HG03103 (cell line): Measurements from ENCODE around the gene TPK1.
"Not testable (repeated sequence)": the region's sequence is repeated elsewhere in the genome, so short reads cannot be mapped to it uniquely, and the experiment has no call there.

Experiments used
- ATAC-seq: cut with Tn5 transposase; IDR thresholded peaks from one replicate; pipeline ENCODE4 v1.9.1; 2021; ENCODE audit warnings: low read depth; ENCODE audit not compliant: unreplicated experiment

TPK1 gene

DNA sequence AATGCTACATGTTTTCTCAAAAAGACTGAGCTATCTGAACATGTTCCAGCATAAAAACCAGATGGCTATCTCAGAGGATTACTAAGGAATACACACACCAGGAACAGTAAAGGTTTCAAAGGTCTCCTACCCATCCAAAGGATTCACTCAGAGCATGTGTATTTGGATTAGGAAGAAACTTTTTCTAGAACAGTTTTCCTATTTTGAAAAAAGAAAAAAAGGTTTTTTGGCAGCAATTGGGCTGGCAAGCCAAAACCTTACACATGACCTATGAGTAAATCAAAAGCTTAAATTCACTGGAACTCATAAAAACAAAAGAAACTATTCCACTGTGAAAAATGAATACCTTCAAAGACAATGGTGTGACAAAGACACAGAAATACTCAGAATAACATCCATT, 9.6 kb downstream of the TPK1 start:
- no peak for ATAC-seq

DNA sequence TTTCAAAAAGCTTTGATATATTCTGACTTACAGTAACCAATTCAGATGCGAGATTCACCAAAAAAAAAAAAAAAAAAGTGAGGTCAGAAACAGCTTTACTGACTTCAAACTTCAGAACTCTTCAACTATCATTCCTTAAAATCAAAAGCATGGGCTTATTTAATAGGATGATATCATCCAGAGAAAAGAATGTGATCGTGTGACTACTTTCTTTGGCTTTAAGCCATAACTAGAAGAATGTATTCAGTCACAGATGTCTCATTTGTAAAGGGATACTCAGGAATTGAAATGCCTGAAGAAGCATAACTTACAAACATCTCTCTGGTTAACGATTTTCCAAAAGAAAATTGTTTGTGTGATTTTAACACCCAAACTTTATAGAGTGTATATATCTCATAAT, 11.5 kb downstream of the TPK1 start:
- no peak for ATAC-seq

GRCh38 chr7:144822223-144822622, 13.6 kb downstream of the TPK1 start:
- no peak for ATAC-seq

DNA sequence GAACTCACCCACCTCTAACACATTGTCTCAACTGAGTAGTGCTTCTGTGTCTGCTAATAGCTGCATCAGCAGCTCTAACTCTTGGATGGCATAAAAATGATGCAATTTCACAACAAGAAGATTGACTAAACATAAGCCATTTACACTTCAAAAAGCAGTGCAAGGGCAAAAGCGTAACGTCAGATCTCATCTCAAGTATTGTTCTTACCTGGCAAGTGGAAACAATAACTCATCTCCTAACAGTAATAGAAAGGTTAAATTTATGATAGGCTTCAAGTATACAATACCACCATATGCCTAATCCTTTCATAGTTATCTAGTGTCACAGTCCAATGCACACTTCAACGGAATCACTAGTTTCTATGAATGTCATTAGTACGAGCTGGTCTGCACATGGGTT, 14.8 kb downstream of the TPK1 start:
- peak; percentile 46 for ATAC-seq

DNA sequence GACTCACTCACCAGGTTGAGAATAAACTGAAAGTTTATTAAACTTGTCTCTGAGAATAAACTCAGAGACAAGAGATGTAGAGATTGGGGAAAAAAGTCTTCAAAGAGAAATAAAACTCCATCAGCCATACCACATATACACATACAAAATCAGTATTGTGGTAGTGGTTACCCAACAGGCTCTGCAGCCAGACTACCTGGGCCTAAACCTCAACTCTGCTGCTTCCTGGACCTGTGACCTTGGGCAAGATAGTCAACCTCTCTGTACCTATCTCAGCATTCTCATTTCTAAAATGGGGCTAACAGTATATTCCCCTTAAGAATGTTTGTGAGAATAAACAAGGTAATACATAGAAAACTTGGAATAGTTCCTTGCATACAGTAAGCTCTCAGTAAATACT, 15.3 kb downstream of the TPK1 start:
- ATAC-seq = no peak

DNA sequence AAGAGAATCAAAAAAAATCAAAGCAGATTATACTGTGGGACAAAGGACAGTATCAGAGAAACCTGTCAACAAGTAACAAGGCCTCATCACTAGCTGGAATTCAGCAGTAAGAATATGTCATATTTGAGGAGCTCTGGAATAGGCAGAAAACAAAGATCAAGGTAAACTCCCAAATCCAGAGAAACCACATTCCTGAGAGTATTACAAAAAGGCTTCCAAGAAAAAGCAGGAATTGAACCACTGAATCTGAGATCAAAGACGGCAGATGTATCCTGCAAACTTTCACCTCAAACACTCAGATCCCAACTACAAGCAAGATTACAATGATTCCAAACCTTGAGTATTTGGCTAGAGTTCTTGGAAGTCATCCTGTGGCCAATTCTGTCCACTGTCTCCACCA, 16.3 kb downstream of the TPK1 start:
- no peak for ATAC-seq

DNA sequence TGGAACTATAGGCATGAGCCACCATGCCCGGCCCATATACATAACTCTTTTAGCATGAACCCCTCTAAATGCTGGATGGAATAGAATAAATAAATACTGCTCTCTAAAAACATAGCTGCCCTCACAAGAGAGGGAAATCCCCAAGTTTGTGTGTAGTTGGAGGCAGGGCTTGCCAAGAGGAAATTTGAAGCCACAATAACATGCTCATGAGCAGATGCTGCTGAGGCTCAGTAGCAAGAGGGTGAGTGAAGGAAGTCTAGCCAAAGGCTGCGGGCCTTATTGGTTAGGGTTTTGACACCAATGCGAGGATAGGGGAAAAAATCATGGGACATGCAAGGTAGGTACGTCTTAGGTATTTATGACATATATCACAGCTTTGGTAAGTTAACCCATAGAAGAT, 17.3 kb downstream of the TPK1 start:
- peak; percentile 55 for ATAC-seq

GRCh38 chr7:144817001-144817400, 18.9 kb downstream of the TPK1 start:
- ATAC-seq = no peak

DNA sequence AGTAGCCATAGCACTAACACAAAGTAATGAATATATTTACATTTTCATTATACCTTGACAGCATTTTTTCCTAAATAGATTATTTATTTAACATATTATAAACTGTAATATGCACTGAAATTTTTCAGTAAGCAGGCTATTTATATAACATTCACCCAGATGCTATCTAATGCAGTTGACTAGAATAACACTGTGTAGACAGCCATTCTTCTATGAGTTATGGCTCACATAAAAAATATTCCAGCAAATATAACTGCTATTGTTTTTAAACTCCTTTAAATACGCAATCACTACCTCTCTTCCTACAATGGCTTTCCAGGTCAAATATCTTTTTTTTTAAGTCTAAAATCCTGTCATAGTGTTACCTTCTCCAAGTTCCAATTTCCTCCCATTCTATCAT, 21.6 kb downstream of the TPK1 start:
- no peak for ATAC-seq

GRCh38 chr7:144812379-144813283, 23.2 kb downstream of the TPK1 start:
- peak; percentile 96 for ATAC-seq

DNA sequence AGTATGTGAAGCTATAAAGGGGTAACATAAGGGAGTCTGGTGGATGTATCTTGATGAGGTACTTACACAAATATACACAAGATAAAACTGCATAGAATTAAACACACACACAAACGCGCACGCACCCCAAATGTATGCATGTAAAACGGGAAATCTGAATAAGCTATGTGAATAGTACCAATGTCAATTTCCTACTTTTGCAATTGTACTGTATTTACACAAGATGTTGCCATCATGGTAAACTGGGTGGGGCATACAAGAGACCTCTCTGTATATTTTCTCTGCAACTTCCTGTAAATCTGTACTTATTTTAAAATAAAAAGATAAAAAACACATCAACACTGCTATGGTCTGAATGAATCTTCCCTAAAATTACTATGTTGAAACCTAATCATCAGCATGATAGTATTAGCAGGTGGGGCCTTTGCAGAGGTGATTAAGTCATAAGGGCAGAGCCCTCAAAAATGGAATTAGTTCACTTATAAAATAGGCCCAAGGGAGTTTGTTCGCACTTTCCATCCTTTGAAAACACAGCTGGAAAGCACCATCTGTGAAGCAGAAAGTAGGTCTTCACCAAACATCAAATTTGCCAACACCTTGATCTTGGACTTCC, 30.1 kb downstream of the TPK1 start:
- ATAC-seq = no peak

GRCh38 chr7:144800678-144801436, 35.0 kb downstream of the TPK1 start:
- not testable (repeated sequence) for ATAC-seq

- no peak for ATAC-seq
Measured at GRCh38 chr7:144796919-144797318, 38.9 kb downstream of the TPK1 start.

GRCh38 chr7:144792050-144792449, 43.8 kb downstream of the TPK1 start:
- no peak for ATAC-seq

DNA sequence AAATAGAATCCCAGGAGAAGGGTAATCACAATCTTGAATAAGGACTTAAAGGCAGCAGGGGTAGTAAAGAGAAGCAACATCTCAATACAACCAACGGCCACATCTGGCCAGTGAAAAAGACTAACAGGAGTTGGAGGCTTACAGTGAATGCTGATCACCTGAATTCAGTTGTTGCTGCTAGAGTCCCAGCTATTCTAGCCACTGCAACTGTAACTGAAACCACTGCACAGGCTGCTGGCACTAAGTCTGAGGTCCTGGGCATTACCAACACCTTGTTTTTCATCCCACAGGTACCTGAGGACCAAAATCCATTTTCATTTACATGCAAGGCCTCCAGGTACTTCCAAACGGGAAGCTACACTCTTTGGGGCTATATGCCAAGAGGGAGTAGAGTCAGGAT, 44.4 kb downstream of the TPK1 start:
- ATAC-seq = no peak

DNA sequence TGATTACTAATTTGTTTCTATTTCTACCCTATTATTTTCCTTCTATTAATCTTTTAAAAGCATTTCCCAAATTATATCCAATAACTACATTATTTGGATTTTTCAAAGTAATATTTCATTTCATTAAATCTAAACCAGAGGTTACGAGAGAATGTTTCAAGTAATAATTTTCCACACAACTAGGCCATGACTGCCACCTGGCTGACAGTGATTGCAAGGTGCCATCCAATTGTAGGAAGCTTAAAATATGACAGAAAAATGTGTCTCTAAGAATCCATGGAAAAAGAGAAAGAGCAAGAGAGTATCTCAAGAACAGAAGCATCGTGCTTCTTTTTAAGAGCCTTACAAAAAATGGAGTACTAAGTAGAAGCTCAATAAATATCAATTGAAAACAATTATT, 48.7 kb downstream of the TPK1 start:
- ATAC-seq = no peak

- peak; percentile 82 for ATAC-seq
Measured at GRCh38 chr7:144786522-144786921, 49.3 kb downstream of the TPK1 start.

DNA sequence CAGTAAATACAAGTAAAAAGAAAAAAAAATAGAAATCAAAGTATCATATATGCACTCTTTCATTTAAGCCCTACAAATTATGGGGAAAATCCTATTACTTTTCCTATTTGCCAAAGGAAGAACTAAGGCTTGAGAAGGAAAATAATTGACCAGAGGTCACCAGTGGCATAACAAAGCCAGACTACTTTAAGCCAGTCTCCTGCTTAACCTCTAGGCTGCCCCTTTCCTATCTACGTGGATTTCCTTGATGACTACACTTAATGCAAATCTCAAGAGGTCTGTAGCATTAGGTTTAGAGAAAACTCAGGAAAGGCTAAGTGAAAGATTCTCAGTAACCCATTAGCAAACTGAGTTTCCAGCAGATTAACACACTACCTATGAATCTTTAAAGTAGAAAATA, 49.8 kb downstream of the TPK1 start:
- ATAC-seq = no peak

DNA sequence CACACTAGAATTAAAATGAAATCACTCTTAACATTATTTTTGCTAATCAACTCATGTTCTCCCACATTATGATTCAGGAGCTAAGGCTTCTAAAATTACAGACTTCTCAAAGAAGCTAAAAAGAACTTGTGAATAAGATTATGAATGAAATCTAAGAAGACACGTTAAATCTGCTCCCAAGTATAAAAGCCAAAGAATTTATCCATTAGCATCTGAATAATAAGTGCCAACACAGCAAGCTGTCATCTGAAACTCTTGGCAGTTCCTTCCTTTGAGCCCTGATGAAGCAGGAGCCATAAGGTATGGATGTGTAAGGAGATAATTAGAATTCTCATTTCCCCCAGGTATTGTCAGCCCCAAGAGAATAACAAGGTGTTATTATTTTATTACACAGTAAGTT, 50.3 kb downstream of the TPK1 start:
- ATAC-seq = no peak

DNA sequence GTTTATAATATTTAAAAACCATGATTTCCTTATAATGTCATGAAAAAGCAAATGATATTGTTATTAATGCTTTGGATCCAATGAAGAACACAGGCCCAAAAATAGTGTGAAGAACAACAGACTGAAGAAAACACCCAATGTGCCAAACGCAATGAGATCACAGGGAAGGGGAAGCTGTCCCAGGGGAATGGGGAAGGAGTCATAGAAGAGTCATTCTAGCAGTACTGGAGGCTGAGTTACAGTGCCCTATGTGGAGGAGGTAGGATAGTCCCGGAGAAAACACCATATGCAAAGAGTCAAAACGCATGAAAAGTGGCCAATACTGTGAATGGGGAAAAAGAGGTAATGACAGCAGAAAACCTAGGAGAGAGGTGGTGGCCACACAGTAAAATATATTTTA, 50.9 kb downstream of the TPK1 start:
- no peak for ATAC-seq

- no peak for ATAC-seq
Measured at GRCh38 chr7:144784441-144784840, 51.4 kb downstream of the TPK1 start.
